ENCODE results near the gene CAPN12. TPM values are rescaled to one million over a fixed set of nuclear protein-coding genes. Genes with fewer than 3 reads are reported as not detected.

CAPN12 gene
- total RNA-seq, 1 donor from 2014 or later: 1.3 TPM

DNA sequence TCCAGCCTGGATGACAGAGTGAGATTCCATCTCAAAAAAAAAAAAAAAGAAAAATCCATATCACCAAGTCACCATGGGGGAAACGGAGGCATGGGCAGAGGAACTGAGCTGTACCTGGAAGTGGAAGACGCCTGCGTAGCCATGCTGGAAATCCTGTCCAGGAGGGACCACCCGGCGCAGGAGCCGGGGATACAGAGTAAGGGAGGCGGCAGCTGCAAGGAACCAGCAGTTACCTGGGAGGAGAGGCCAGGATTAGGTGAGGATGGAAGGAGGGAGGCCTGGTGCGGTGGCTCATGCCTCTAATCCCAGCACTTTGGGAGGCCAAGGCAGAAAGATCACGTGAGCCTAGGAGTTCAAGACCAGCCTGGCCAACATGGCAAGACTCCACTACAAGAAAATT, 2.0 kb downstream of the CAPN12 start:
- no peak for TF ChIP-seq CTCF (IDR thresholded peaks at IDR 0.05; ENCODE audit: insufficient read depth, low read length, poor library complexity, severe bottlenecking)
- no peaks in the 10 kb centered on the region for H3K27me3 ChIP-seq (ENCODE audit: control insufficient read depth, insufficient read depth, low read length)
- no peaks in the 10 kb centered on the region for H3K36me3 ChIP-seq (ENCODE audit: control insufficient read depth, insufficient read depth, low read length)
- DNase-seq (ENCODE audit: low read depth): no peak
- H3K4me3 ChIP-seq (ENCODE audit: low read depth, low read length): no peak overlapping the region

DNA sequence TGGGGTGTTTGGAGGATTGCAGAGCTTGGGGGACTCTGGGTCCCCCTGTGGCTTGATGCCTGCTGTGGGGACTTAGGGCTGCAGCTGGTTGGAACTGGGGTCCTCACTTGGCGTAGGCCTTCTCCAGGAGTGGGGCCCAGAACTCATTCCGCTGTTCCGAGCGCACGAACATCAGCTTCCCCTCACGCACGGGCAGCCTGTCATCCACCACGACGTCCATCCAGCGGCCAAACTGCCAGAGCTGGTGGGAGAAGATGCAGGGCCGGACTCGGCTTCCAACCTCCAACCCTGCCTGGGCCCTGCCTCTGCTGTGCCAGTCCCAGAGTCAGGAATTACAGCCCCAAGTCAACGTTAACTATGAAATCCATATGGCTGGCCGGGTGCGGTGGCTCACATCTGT, 2.6 kb downstream of the CAPN12 start:
- TF ChIP-seq CTCF (IDR thresholded peaks at IDR 0.05; ENCODE audit: insufficient read depth, low read length, poor library complexity, severe bottlenecking): no peak
- Histone ChIP-seq H3K27me3 (ENCODE audit: control insufficient read depth, insufficient read depth, low read length) (no peaks in the 10 kb centered on the region), H3K36me3 (ENCODE audit: control insufficient read depth, insufficient read depth, low read length) (no peaks in the 10 kb centered on the region), H3K4me3 (ENCODE audit: low read depth, low read length) (no peak overlapping the region)
- DNase-seq (ENCODE audit: low read depth): no peak

GRCh38 chr19:38740932-38741331, 3.3 kb downstream of the CAPN12 start:
- no peak for TF ChIP-seq CTCF (IDR thresholded peaks at IDR 0.05; ENCODE audit: insufficient read depth, low read length, poor library complexity, severe bottlenecking)
- no peak overlapping the region for H3K4me3 ChIP-seq (ENCODE audit: low read depth, low read length)

DNA sequence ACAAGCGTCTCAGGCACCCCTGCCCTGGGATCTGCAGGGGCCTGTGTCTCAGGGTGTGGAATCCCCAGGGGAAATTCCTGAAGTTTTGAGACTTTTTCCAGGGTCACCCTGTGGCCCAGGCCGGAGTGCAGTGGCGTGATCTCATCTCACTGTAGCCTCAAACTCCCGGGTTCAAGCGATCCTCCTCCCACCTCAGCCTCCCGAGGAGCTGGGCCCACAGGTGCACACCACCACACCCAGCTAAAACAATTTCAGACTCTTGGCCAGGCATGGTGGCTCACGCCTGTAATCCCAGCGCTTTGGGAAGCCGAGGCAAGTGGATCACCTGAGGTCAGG, 4.0 kb downstream of the CAPN12 start:
- H3K27me3 ChIP-seq (ENCODE audit: control insufficient read depth, insufficient read depth, low read length): peaks cover 2% of the 10 kb centered on the region
- no peak for DNase-seq (ENCODE audit: low read depth)
- H3K36me3 ChIP-seq (ENCODE audit: control insufficient read depth, insufficient read depth, low read length): no peaks in the 10 kb centered on the region
- no peak overlapping the region for H3K4me3 ChIP-seq (ENCODE audit: low read depth, low read length)
- no peak for TF ChIP-seq CTCF (IDR thresholded peaks at IDR 0.05; ENCODE audit: insufficient read depth, low read length, poor library complexity, severe bottlenecking)

More at GRCh38 chr19:38740932-38741331, 3.3 kb downstream of the CAPN12 start:
- peaks cover 2% of the 10 kb centered on the region for H3K27me3 ChIP-seq (ENCODE audit: control insufficient read depth, insufficient read depth, low read length)
- no peak for DNase-seq (ENCODE audit: low read depth)
- H3K36me3 ChIP-seq (ENCODE audit: control insufficient read depth, insufficient read depth, low read length): no peaks in the 10 kb centered on the region

- H3K36me3 ChIP-seq (ENCODE audit: control insufficient read depth, insufficient read depth, low read length): no peaks in the 10 kb centered on the region
- no peak overlapping the region for H3K4me3 ChIP-seq (ENCODE audit: low read depth, low read length)
- no peak for TF ChIP-seq CTCF (IDR thresholded peaks at IDR 0.05; ENCODE audit: insufficient read depth, low read length, poor library complexity, severe bottlenecking)
- no peak for DNase-seq (ENCODE audit: low read depth)
- peaks cover 2% of the 10 kb centered on the region for H3K27me3 ChIP-seq (ENCODE audit: control insufficient read depth, insufficient read depth, low read length)
Observed at GRCh38 chr19:38739440-38740256, 4.6 kb downstream of the CAPN12 start.
